HG03439 (cell line): ENCODE data around the gene WASHC2C.
"Not testable (repeated sequence)": the region's sequence is repeated elsewhere in the genome, so short reads cannot be mapped to it uniquely, and the experiment has no call there.

Source experiments
- ATAC-seq: cut with Tn5 transposase; IDR thresholded peaks from one replicate; pipeline ENCODE4 v1.9.1; 2021; ENCODE audit warnings: mild to moderate bottlenecking, moderate library complexity; ENCODE audit not compliant: unreplicated experiment

Gene WASHC2C

GRCh38 chr10:45757661-45758396 is 30.8 kb downstream of the WASHC2C start:
- ATAC-seq: not testable (repeated sequence)

DNA sequence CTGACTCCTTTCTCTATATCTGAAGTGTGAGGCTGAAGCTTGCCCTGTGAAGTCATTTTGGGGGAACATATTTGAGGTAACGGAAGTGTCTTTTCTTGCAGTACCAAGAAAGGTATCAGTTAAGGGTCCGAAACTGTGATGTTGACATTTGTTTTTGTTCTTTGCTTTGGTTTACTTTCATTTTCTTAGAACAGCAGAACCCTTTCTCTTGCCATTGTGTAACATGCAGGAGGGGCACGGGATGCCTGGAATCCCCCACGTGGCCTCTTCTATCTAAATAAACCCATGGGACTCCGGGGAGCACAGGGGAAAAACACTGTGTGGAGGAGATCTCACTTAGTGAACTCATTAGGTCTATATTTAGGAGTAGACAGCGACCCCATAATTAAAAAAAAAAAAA is 34.6 kb downstream of the WASHC2C start:
- ATAC-seq: not testable (repeated sequence)

DNA sequence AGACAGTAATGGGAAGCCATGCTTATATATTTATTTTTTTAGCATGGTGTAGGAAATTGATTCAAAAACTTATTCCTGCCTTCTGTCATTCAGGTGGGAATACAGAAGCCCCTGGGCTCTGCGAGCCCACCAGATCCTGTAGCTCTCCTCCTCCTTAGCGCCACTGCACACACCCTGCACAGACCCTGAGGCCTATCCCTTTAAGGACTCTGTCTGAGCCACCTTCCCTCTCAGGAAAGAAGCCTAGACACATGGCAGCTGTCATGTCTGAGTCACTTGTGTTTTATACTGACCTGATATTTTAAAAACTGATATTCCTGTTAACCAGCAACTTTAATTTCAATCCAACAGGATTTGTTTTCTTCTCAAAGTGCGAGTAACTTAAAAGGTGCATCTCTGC is 36.0 kb downstream of the WASHC2C start:
- not testable (repeated sequence) for ATAC-seq

DNA sequence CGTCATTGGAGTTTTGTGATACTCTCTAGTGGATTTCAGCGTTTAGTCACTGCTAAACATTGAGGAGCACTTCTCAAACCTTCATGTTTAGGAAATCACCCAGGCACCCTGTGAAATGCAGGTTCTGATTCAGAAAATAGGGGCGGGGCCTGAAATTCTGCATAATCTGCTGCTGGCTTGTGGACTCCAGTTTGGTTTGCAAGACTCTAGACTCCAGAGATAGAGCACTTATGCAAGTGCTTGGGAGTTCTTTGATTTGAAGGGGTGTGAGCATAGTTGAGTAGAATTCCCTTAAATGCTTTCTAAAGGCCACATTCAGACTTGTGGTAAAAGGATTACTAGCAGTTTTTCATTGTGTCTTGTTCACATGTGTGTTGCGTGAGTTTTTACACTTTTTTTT is 41.3 kb downstream of the WASHC2C start:
- not testable (repeated sequence) for ATAC-seq

DNA sequence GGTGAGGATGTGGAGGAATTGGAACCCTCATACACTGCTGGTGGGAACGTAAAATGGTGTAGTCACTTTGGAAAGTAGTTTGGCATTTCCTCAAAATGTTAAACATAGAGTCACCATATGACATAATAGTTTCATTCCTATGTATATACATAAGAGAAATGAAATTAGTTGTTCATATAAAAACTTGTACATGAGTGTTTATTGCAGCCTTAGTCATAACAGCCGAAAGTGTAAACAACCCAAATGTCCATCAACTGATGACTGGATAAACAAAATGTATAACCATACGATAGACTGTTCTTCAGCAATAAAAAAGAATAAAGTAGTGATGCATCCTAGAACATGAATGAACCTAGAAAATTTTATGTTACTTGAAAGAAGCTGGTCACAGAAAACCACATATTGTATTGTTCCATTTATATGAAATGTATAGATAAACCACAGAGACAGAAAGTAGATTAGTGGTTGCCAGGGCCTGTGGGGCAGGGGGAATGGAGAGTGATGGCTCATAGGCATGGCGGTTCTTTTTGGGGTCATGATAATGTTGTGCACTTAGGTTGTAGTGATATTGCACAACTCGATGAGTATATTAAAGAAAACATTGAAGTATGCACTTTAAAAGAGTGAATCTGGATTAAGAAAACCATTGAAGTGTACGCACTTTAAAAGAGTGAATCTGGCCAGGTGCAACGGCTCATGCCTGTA is 44.8 kb downstream of the WASHC2C start:
- ATAC-seq: not testable (repeated sequence)

GRCh38 chr10:45786217-45786616 is 59.2 kb downstream of the WASHC2C start:
- not testable (repeated sequence) for ATAC-seq

- ATAC-seq: not testable (repeated sequence)
These were observed 60.2 kb downstream of the WASHC2C start for GRCh38 chr10:45787212-45787741.

GRCh38 chr10:45789991-45790390 is 62.9 kb downstream of the WASHC2C start:
- not testable (repeated sequence) for ATAC-seq

- not testable (repeated sequence) for ATAC-seq
These were observed 63.8 kb downstream of the WASHC2C start for GRCh38 chr10:45790694-45791426.

DNA sequence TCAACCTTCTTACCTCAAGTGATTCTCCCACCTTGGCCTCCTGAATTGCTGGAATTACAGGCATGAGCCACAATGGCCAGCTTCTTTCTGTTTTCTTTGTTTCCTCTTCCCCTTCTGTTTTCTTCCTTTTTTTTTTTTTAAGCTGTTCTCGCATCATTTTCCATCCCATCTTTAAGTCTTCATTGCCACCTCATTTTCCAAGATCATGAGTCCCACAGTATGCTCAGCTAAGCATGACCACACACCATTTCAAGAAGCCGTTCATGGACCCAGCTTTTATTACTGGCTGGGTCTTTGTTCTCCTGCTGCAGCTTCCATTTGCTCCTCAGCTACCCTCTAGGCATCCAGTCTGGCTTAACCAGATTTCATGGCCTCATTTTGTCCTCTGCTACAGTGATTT is 67.7 kb downstream of the WASHC2C start:
- ATAC-seq: not testable (repeated sequence)

DNA sequence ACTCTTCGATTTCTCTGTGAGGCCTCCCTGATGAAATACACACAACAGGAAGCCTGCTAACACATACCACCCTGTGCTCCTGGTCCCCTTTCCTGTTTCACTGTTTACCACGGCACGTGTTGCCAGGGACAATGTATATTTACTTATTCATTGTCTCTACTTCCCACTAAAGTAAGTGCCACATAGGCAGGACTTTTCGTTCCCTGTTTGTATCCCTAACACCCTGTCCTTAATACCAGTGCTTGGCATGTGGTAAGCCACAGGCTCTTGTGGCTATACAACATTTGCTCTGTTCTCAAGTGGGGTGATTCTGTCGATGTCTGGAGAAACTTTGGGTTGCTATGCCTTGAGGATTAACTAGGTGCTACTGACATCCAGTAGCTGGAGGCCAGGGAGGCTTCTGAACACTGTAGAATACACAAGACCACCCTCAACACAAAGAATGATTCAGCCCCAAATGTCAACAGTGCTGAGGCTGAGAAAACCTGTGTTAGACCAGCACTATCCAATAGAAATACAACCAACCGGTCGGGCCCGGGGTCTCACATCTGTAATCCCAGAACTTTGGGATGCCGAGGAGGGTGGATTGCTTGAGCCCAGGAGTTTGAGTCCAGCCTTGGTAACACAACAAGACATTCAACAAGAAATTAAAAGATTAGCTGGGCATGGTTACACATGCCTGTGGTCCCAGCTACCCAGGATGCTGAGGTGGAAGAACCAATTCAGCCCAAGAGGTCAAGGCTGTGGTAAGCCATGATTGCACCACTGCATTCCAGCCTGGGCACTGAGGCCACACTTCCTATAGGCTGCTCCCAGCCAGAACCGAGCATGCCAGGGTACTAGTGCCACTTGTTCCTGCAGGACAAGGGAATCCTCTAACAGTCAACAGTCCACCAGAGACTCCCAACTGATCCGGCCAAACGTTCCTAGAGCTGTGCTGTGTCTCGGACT is 76.3 kb downstream of the WASHC2C start:
- ATAC-seq: not testable (repeated sequence)

GRCh38 chr10:45804996-45805395 is 77.9 kb downstream of the WASHC2C start:
- not testable (repeated sequence) for ATAC-seq

- ATAC-seq: no peak
These were observed 82.8 kb downstream of the WASHC2C start for GRCh38 chr10:45809837-45810236.

DNA sequence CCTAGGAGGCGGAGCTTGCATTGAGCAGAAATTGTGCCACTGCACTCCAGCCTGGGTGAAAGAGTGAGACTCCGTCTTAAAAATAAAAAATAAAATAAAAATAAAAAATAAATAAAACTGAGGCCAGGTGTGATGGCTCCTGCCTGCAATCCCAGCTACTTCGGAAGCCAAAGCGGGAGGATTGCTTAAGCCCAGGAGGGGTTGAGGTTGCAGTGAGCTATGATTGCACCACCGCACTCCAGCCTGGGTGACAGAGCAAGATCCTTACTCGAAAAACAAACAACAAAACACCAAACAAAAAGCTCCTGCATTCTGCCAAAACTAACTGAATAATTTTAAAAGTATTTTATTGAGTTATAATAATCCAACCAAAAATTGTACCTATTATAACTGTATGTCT is 84.0 kb downstream of the WASHC2C start:
- no peak for ATAC-seq

- ATAC-seq: not testable (repeated sequence)
These were observed 85.9 kb downstream of the WASHC2C start for GRCh38 chr10:45812959-45813358.

DNA sequence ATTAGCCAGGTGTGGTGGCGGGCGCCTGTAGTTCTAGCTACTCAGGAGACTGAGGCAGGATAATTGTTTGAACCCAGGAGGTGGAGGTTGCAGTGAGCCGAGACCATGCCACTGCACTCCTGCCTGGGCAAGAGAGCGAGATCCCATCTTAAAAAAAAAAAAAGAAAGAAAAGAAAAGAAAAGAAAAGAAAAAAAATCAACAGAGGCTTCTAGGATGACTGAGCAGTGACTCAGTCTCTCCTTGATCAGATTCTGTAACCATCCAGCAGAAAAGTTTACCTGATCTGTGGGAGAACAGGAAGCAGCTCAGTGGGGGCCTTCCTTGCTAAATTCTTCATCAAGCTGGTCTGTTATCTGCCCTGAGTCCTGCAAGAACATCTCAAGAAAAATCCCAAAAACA is 87.1 kb downstream of the WASHC2C start:
- ATAC-seq: not testable (repeated sequence)

GRCh38 chr10:45817130-45817859 is 90.2 kb downstream of the WASHC2C start:
- ATAC-seq: no peak

DNA sequence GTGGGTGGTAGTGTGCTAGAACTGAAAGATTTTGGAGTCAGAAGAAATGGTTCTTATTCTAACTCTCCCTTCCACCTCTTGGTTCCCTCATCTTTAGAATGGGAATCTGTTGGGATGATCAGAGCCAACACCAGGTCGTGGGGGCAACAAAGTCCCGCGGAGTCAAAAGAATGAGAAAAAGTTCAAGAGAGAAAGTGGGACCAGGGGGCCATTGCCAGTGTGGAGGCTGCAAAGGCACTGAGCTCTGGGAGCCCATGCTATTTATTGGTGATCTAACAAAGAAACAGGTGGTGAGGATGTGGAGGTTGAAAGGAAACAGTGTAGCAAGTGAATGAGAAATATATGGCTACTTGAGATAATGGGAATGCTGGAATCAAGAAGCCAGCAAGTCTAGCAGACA is 90.8 kb downstream of the WASHC2C start:
- ATAC-seq: no peak

DNA sequence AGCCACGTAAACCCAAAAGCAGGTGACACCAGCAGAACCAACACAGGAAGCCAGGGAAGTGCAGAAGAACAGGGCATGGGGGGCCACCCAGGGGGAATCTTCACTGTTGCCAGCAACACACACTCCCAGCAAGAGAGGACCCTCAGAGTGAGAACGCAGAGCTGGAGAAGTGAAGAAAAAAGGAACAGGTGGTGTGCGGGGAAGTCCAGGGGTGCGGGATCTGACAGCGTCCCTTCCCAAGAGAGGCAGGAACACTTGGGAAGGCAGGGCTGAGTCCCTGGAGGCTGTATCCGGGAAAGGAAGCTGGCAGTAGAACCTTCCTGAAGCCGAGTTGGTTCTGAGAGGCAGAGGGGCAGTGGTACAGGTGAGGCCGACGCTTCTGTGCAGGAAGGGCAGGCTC is 92.5 kb downstream of the WASHC2C start:
- ATAC-seq: no peak
